ENCODE measurements around the gene TBC1D32. TPM values are rescaled to one million over a fixed set of nuclear protein-coding genes. Genes with fewer than 3 reads are reported as not detected.

Gene TBC1D32
- total and polyA plus RNA-seq, 4 donors = 1.2 to 31.7 (median 3.7) TPM

- no peak for TF ChIP-seq CTCF (IDR thresholded peaks at IDR 0.05; ENCODE audit: control extremely low read depth, extremely low read depth)
Measured at GRCh38 chr6:121105461-121105860, 228.8 kb downstream of the TBC1D32 start.

GRCh38 chr6:121093928-121094327 lies 240.4 kb downstream of the TBC1D32 start:
- ATAC-seq (ENCODE audit: insufficient read depth, low FRiP score) (no peak), DNase-seq (no peak)
- TF ChIP-seq CTCF (IDR thresholded peaks at IDR 0.05; ENCODE audit: control extremely low read depth, extremely low read depth) = no peak
- Histone ChIP-seq H3K36me3 (ENCODE audit: control insufficient read depth in 4 of 4, insufficient read depth in 4 of 4, low read length in 4 of 4) (peaks cover 0 to 1% (median 0%) of the 10 kb centered on the region in 4 donors), H3K9me3 (ENCODE audit: control insufficient read depth in 4 of 4, insufficient read depth in 3 of 4, low read length in 3 of 4) (no peaks in the 10 kb centered on the region), H3K9ac (ENCODE audit: insufficient read depth in 1 of 2, low read length in 2 of 2) (no peak overlapping the region), H3K27ac (ENCODE audit: low read depth in 1 of 2, low read length in 1 of 2) (no peak overlapping the region), H3K4me1 (ENCODE audit: control insufficient read depth in 5 of 5, insufficient read depth in 5 of 5, low read length in 5 of 5) (no peaks in the 10 kb centered on the region), H3K4me3 (no peak overlapping the region), H3K27me3 (ENCODE audit: control insufficient read depth in 3 of 3, insufficient read depth in 3 of 3, low read length in 2 of 3) (no peaks in the 10 kb centered on the region)

More at GRCh38 chr6:121105461-121105860, 228.8 kb downstream of the TBC1D32 start:
- Histone ChIP-seq H3K27ac (ENCODE audit: low read depth in 1 of 2, low read length in 1 of 2) (no peak overlapping the region), H3K4me1 (ENCODE audit: control insufficient read depth in 5 of 5, insufficient read depth in 5 of 5, low read length in 5 of 5) (no peaks in the 10 kb centered on the region), H3K9me3 (ENCODE audit: control insufficient read depth in 4 of 4, insufficient read depth in 3 of 4, low read length in 3 of 4) (no peaks in the 10 kb centered on the region), H3K4me3 (no peak overlapping the region), H3K27me3 (ENCODE audit: control insufficient read depth in 3 of 3, insufficient read depth in 3 of 3, low read length in 2 of 3) (no peaks in the 10 kb centered on the region), H3K36me3 (ENCODE audit: control insufficient read depth in 4 of 4, insufficient read depth in 4 of 4, low read length in 4 of 4) (no peaks in the 10 kb centered on the region), H3K9ac (ENCODE audit: insufficient read depth in 1 of 2, low read length in 2 of 2) (no peak overlapping the region)
- WGBS, 2 donors = 81 to 83% methylated on average over 4 of the region's 4 CpGs
- no peak for ATAC-seq (ENCODE audit: insufficient read depth, low FRiP score)
- no peak for DNase-seq

GRCh38 chr6:121090492-121090891 lies 243.8 kb downstream of the TBC1D32 start:
- H3K9me3 ChIP-seq (ENCODE audit: control insufficient read depth in 4 of 4, insufficient read depth in 3 of 4, low read length in 3 of 4) = no peaks in the 10 kb centered on the region
- no peak for ATAC-seq (ENCODE audit: insufficient read depth, low FRiP score)
- H3K4me3 ChIP-seq = no peak overlapping the region
- no peak for DNase-seq
- WGBS, 2 donors = 84 to 89% methylated on average over 1 of the region's 1 CpG
- H3K4me1 ChIP-seq (ENCODE audit: control insufficient read depth in 5 of 5, insufficient read depth in 5 of 5, low read length in 5 of 5) = no peaks in the 10 kb centered on the region
- H3K27me3 ChIP-seq (ENCODE audit: control insufficient read depth in 3 of 3, insufficient read depth in 3 of 3, low read length in 2 of 3) = no peaks in the 10 kb centered on the region
- TF ChIP-seq CTCF (IDR thresholded peaks at IDR 0.05; ENCODE audit: control extremely low read depth, extremely low read depth) = no peak
- no peaks in the 10 kb centered on the region for H3K36me3 ChIP-seq (ENCODE audit: control insufficient read depth in 4 of 4, insufficient read depth in 4 of 4, low read length in 4 of 4)
- H3K27ac ChIP-seq (ENCODE audit: low read depth in 1 of 2, low read length in 1 of 2) = no peak overlapping the region
- H3K9ac ChIP-seq (ENCODE audit: insufficient read depth in 1 of 2, low read length in 2 of 2) = no peak overlapping the region

- Histone ChIP-seq H3K27ac (ENCODE audit: low read depth in 1 of 2, low read length in 1 of 2) (no peak overlapping the region), H3K27me3 (ENCODE audit: control insufficient read depth in 3 of 3, insufficient read depth in 3 of 3, low read length in 2 of 3) (no peaks in the 10 kb centered on the region), H3K9me3 (ENCODE audit: control insufficient read depth in 4 of 4, insufficient read depth in 3 of 4, low read length in 3 of 4) (no peaks in the 10 kb centered on the region), H3K36me3 (ENCODE audit: control insufficient read depth in 4 of 4, insufficient read depth in 4 of 4, low read length in 4 of 4) (no peaks in the 10 kb centered on the region), H3K4me3 (no peak overlapping the region), H3K4me1 (ENCODE audit: control insufficient read depth in 5 of 5, insufficient read depth in 5 of 5, low read length in 5 of 5) (no peaks in the 10 kb centered on the region), H3K9ac (ENCODE audit: insufficient read depth in 1 of 2, low read length in 2 of 2) (no peak overlapping the region)
- ATAC-seq (ENCODE audit: insufficient read depth, low FRiP score) (no peak), DNase-seq (no peak)
- TF ChIP-seq CTCF (IDR thresholded peaks at IDR 0.05; ENCODE audit: control extremely low read depth, extremely low read depth) = no peak
- WGBS, 2 donors = 74 to 78% methylated on average over 3 of the region's 3 CpGs
Measured at GRCh38 chr6:121086876-121087275, 247.4 kb downstream of the TBC1D32 start.

Data from lung (tissue), 12 donors.